ENCODE data around the gene SDCBP2. TPM values are rescaled to one million over a fixed set of nuclear protein-coding genes. Genes with fewer than 3 reads are reported as not detected.

The SDCBP2 gene
- total RNA-seq, 2 donors from 2014 or later, result 1.8 to 14.3 TPM

DNA sequence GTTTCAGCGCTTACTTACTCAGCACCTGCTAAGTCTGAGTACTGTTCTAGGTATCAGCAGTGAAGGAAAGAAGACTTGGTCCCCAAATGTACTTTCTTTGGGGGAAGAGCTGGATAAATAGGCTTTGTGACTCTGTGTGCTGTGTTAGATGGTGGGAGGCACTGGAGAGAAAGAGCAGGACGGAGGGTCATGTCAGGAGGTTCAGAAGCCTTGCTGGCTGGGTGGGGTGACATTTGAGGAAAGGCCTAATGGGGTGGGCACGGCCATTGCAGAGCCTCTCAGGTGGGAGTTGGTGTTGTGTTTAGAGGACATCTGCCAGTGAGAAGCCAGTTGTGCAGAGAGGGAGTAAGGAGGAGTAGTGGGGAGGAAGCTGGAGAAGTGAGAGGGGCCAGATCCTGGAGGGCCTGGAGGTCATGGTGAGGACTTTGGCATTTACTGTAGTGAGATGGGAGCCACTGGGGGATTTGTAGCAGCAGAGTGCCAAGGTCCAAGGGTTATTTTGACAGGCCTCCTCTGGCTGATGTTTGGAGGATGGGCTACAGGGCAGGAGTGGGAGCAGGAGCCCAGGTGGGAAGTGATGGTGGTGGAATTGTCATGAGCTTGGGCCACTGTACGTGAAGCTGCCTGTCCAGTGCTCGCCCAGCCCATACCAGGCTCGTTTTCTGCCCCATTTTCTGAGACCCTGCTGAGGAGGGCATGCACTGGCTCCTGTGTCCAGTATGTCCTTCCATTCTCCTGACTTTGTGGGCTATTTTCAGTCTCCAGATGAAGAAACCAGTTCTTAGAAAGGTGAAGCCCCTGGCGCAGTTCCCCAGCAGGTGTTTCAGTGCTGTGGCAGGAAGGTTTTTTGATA is 886 bp downstream of the SDCBP2 start:
- Mint-ChIP-seq H3K4me1 (peaks cover 20% of the 10 kb centered on the region), H3K27ac (no peak overlapping the region), H3K36me3 (ENCODE audit: low read depth) (peaks cover 8% of the 10 kb centered on the region), H3K9me3 (no peaks in the 10 kb centered on the region), H3K4me3 (no peak overlapping the region), H3K27me3 (no peaks in the 10 kb centered on the region)
- no peak for ATAC-seq (replicated peaks)

DNA sequence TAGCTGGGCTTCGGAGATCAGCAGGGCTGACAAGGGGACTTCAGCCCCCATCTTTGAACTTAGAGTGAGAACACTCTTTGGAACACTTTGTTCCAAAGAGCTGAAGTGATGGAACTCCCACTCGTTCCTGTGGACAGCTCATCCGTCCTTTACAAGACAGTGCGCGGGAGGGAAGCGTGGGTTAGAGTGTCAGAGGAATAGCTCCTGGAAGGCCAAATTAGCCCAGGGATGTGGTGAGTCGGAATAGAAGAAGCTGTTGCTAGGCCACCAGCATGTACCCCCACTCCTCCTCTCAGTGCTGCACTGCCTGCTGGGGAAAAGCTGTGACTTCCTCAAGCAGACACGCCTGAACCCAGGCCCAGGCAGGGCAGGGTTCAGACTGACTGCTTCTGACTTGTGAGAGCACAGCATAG is 1.7 kb downstream of the SDCBP2 start:
- peaks cover 20% of the 10 kb centered on the region for H3K4me1 Mint-ChIP-seq
- H3K27ac Mint-ChIP-seq, result no peak overlapping the region
- no peaks in the 10 kb centered on the region for H3K27me3 Mint-ChIP-seq
- no peaks in the 10 kb centered on the region for H3K9me3 Mint-ChIP-seq
- no peak for ATAC-seq (replicated peaks)
- H3K4me3 Mint-ChIP-seq, result no peak overlapping the region
- peaks cover 8% of the 10 kb centered on the region for H3K36me3 Mint-ChIP-seq (ENCODE audit: low read depth)

DNA sequence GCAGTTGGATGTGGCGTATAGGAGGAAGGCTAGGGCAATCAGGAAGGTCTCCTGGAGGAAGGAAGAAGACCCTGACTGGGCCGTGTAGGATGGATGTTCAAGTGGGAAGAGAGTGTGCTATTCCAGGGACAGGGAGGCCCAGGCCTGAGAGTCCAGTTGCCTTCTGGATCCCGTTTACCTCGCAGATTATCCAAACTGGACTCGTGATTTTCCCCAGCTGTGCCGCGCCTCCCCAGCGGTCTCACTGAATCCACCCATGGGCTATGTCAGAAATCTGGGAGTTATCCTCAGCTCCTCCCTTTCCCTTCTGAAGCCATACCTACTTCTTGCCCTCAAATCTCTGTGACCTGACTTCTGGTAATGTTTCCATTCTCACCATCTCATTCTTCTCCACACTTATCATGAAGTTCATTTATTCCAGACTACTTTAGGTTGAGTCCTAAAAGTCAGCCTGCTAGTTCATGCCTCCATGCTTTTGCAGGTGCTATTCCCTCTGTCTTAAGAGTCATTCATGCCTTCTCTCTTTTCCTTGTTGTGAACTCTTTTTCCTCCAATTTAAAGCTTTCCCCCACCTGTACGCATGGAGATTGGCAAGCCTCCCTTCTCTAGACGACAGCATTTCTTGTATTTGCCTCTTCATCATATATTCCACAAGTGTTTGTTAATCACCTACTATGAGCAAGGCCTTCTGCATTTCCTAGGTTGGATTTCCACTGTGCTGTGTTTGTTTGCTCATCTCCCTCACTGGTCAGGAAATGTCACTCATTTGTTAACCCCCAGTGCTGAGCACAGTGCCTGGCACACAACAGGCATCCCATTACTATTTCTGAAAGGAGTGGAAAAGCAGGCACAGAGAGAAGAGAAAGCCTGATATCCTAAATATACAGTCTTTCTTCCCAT is 2.7 kb downstream of the SDCBP2 start:
- H3K27ac Mint-ChIP-seq, result no peak overlapping the region
- H3K4me1 Mint-ChIP-seq, result peaks cover 18% of the 10 kb centered on the region
- ATAC-seq (replicated peaks), result peak; percentile 34
- H3K36me3 Mint-ChIP-seq (ENCODE audit: low read depth), result peaks cover 5% of the 10 kb centered on the region
- no peak overlapping the region for H3K4me3 Mint-ChIP-seq
- H3K27me3 Mint-ChIP-seq, result no peaks in the 10 kb centered on the region
- H3K9me3 Mint-ChIP-seq, result no peaks in the 10 kb centered on the region

DNA sequence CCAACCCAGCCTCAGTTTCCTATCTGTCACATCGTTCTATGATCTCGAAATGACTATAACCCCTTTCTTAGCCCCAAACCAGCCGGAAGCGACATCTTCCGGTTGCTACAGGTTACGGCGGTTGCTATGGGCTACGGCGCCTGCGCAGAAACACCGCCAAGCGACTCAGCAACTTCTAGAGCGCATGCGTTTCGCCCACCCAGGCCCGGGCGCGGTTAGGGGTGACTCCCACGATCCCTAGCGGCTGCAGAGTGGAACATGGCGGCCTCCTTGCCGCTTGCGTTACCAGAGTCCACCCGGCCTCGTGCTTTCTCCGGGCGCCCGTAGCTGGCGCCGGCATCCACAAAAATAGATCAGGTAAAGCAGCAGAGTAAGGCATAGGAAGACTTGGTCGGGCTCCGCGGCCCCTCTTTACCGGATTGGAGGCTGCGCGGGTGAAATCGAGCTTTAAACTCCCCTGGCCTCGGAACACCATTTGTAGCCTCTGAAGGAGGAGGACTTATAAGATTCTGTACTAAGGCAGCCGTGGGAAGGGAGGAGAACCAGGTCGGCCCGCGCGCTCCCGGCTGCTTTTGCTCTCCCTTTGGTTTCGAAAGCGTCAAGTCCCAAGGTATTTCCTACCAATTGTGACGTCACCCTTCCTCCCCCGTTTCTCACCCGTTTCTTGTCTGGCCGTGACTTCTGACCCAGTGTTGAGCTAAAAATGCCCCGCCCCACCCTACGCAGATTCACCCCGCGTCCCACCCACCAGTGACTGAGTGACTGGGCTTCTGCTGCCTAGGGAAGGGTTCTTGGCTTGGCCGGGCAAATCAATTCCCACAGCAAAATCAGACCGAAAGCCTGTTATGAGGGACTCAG is 3.5 kb downstream of the SDCBP2 start:
- H3K36me3 Mint-ChIP-seq (ENCODE audit: low read depth), result no peaks in the 10 kb centered on the region
- peaks cover 13% of the 10 kb centered on the region for H3K4me1 Mint-ChIP-seq
- no peak overlapping the region for H3K27ac Mint-ChIP-seq
- no peaks in the 10 kb centered on the region for H3K9me3 Mint-ChIP-seq
- ATAC-seq (replicated peaks), result peak; percentile 82
- H3K4me3 Mint-ChIP-seq, result no peak overlapping the region
- H3K27me3 Mint-ChIP-seq, result no peaks in the 10 kb centered on the region

DNA sequence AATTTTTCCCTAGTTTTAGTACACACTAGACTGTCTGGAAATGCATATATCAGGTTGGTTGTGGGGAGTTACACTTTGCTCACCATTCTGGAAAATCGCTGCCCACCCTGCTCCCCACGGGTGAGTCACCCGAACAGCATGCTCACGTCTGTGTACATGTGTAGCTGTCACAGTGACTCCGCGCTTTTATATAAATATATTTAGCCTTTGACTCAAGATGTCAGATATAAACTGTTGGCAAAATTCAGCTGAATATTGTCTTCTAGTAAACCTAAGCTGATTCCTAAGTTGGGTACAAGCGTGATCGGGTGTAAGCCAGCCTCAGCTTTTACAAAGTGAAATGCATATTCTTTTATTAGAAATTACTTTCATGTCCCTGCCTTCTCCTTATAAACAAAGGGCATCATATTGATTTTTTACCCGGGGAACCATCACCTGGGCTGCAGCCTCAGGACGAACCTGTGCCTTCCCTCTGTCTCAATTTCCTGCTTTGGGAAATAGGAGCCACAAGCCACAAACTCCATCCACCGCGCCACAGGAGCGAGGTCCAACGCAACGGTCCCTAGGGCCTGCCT is 4.3 kb downstream of the SDCBP2 start:
- H3K36me3 Mint-ChIP-seq (ENCODE audit: low read depth), result no peaks in the 10 kb centered on the region
- H3K9me3 Mint-ChIP-seq, result no peaks in the 10 kb centered on the region
- no peak for ATAC-seq (replicated peaks)
- no peak overlapping the region for H3K27ac Mint-ChIP-seq
- H3K4me3 Mint-ChIP-seq, result no peak overlapping the region
- H3K4me1 Mint-ChIP-seq, result peaks cover 8% of the 10 kb centered on the region
- no peaks in the 10 kb centered on the region for H3K27me3 Mint-ChIP-seq

DNA sequence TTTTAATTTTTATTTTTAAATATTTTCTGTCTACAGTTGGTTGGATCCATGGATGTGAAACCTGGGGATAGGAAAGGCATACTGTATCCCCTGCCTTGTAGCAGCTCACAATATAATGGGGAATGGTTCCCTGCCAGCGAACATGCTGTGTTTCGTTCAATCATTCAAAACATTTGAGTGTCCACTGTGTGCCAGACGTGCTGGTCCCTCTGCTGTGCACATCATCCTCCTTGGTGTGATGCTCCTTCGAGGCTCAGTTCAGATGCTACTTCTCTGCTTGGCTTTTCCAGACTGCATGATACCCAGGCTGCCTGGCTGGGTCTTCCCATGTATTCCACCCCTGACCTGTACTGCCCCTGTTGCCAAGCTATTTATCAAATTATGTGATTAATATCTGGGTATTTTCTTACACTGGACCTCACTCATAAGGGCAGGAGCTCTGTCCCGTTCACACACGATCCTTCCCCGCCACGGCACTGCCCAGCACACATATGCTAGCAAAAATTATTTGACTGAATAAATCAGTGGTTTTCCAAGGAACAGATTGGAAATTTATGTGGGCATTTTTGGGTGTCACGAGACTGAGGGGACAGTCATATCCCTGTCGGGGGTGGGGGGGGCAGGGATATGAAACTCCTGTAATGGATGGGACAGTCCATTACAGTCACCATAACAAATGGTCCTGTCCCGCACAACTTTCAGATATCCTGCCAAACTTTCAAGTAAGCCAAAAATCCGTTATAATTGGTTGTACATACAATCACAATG is 4.9 kb downstream of the SDCBP2 start:
- no peaks in the 10 kb centered on the region for H3K36me3 Mint-ChIP-seq (ENCODE audit: low read depth)
- ATAC-seq (replicated peaks), result no peak
- H3K4me3 Mint-ChIP-seq, result no peak overlapping the region
- peaks cover 8% of the 10 kb centered on the region for H3K4me1 Mint-ChIP-seq
- H3K27ac Mint-ChIP-seq, result no peak overlapping the region
- H3K27me3 Mint-ChIP-seq, result no peaks in the 10 kb centered on the region
- no peaks in the 10 kb centered on the region for H3K9me3 Mint-ChIP-seq

DNA sequence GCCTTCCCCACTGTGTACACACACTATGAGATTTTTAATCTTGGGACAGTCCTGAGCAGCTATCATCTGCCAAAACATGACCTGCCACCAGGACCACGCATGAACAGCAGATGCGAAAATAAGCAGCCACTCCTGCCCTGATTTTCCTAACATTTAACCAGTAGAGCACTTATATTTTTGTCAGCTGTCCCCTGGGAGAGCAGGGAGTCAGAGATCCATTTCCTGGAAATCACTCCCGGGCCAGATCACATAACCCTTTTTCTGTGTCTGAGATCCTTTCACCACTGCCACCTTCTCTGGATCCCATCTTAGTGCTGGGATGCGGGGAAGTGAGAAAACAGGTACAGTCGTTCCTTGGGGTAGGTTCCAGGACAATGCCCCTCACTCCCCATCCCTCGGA is 5.7 kb downstream of the SDCBP2 start:
- Mint-ChIP-seq H3K4me3 (no peak overlapping the region), H3K9me3 (no peaks in the 10 kb centered on the region), H3K27ac (no peak overlapping the region), H3K27me3 (no peaks in the 10 kb centered on the region), H3K4me1 (peaks cover 8% of the 10 kb centered on the region), H3K36me3 (ENCODE audit: low read depth) (no peaks in the 10 kb centered on the region)
- no peak for ATAC-seq (replicated peaks)

DNA sequence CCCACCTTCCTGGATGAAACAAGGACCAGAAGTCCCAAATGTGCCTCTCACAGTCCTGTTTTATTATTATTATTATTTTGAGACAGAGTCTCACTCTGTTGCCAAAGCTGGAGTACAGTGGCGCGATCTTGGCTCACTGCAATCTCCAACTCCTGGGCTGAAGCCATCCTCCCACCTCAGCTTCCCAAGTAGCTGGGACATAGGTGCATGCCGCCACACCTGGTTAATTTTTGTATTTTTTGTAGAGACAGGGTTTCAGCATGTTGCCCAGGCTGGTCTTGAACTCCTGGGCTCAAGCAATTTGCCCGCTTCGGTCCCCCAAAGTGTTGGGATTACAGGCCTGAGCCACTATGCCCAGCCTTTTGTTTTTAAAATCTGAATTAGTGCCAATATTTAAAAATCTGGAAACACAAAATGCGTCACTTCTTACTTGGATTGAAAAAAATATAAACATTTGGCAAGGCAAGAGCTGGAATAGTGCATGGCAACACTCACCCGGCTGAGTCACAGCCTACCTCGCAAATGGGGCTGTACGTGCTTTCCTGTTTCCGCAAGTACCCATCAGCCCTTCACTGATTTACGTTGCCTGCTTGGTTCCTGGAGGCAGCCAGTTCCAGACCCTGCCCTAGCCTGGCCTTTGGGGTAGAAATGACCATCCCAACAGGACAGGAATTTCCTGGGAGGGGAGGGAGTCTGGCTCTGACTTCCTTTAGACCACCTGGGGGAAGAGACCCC is 6.3 kb downstream of the SDCBP2 start:
- peaks cover 8% of the 10 kb centered on the region for H3K4me1 Mint-ChIP-seq
- ATAC-seq (replicated peaks), result no peak
- no peak overlapping the region for H3K4me3 Mint-ChIP-seq
- no peaks in the 10 kb centered on the region for H3K36me3 Mint-ChIP-seq (ENCODE audit: low read depth)
- H3K9me3 Mint-ChIP-seq, result no peaks in the 10 kb centered on the region
- H3K27me3 Mint-ChIP-seq, result no peaks in the 10 kb centered on the region
- no peak overlapping the region for H3K27ac Mint-ChIP-seq

DNA sequence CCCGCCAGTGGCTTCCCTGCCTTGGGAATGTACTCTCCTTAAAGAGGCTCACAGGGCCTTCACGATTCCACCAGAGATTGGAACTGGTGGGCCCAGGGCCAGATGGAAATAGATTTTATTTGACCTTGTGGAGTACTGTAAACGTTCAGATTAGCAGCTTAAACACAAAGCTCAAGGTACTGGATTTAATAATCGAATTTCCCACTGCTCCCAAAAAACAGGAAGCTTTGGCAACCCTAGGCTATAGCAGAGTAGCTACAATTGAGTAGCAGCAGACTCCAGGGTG is 7.3 kb downstream of the SDCBP2 start:
- peaks cover 6% of the 10 kb centered on the region for H3K4me1 Mint-ChIP-seq
- H3K4me3 Mint-ChIP-seq, result no peak overlapping the region
- no peak for ATAC-seq (replicated peaks)
- H3K27ac Mint-ChIP-seq, result peak overlapping the region; percentile 41
- no peaks in the 10 kb centered on the region for H3K27me3 Mint-ChIP-seq
- no peaks in the 10 kb centered on the region for H3K36me3 Mint-ChIP-seq (ENCODE audit: low read depth)
- H3K9me3 Mint-ChIP-seq, result no peaks in the 10 kb centered on the region

DNA sequence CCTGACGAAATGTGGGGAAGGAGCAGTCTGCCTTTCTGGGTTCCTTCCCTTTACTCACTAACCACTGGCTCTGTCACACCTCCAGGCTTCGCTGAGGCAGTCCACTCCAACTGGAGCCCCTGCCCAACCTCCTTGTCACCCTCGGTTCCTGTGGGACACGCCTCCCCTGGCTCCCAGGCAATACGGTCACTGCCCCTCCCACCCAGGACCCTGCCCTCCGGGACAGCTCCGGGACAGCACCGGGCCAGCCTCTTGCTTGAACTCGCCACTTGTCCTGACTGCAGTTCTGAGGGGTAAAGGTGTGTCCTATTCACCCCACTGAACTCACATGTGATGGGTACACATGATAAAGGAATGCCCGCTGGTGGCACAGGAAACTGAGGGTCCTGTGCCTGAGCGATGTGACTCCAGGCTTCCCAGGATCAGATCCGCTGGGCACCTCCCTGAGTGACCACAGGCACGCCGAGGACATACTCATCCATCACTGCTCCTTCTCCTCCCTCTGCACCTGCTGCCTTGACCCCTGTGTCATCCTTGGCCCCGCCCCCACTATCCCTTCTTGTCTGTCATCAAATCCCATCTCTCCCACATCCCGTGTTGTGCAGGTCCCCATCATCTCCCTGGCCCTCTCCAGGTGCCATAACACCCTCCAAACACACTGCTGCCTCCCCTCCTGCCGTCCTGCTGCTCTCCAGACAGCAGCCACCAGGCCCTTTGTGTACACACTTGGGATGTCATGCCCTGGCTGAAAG is 7.9 kb downstream of the SDCBP2 start:
- Mint-ChIP-seq H3K27me3 (no peaks in the 10 kb centered on the region), H3K27ac (peak overlapping the region; percentile 41), H3K4me1 (peaks cover 6% of the 10 kb centered on the region), H3K36me3 (ENCODE audit: low read depth) (no peaks in the 10 kb centered on the region), H3K4me3 (no peak overlapping the region), H3K9me3 (no peaks in the 10 kb centered on the region)
- ATAC-seq (replicated peaks), result no peak

DNA sequence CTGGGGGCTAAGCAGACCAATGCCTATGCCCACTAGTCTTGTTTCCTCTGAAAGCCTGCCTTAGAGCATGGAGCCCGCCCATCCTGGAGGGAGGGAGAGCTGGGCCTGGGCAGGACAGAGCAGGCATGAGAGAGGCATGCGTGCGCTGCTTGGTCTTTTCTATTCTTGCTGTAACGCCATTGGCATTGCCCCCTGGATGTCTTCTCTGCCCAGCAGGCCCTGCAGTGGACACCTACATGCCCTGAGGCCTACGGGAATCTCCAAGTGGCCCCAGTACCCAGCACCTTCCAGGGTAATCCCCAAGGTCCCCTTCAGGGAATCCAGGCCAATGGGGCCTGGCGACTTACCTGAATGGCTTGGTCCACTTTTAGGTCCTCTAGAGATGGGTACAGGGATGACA is 8.9 kb downstream of the SDCBP2 start:
- ATAC-seq (replicated peaks), result no peak
- no peaks in the 10 kb centered on the region for H3K27me3 Mint-ChIP-seq
- H3K4me1 Mint-ChIP-seq, result peaks cover 6% of the 10 kb centered on the region
- no peaks in the 10 kb centered on the region for H3K9me3 Mint-ChIP-seq
- no peak overlapping the region for H3K27ac Mint-ChIP-seq
- no peak overlapping the region for H3K4me3 Mint-ChIP-seq
- no peaks in the 10 kb centered on the region for H3K36me3 Mint-ChIP-seq (ENCODE audit: low read depth)

DNA sequence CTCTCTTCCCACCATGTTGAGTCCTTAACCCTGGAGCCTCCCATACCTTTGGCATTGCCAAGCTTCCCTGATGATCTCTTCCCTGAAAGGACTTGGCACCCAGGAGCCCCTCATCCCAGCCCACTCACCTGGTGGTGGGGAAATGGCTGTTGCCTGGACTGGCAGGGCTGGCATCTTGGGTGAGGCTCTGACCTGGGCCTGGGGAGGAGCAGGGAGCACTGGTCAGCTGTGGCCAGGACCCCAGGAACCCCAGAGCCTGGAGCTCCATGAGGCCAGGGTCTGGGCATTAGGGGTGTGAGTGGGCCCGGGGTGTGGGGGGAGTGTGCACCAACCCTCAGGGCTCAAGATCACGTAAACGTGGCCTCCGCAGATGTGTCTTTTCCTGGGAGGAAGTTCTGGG is 9.5 kb downstream of the SDCBP2 start:
- peaks cover 6% of the 10 kb centered on the region for H3K4me1 Mint-ChIP-seq
- no peak for ATAC-seq (replicated peaks)

More for the DNA sequence above, 9.5 kb downstream of the SDCBP2 start:
- Mint-ChIP-seq H3K27ac (no peak overlapping the region), H3K27me3 (no peaks in the 10 kb centered on the region), H3K36me3 (ENCODE audit: low read depth) (no peaks in the 10 kb centered on the region), H3K9me3 (no peaks in the 10 kb centered on the region), H3K4me3 (no peak overlapping the region)

Data from activated T-helper 17 cell treated with anti-CD3 and anti-CD28 coated beads, Interleukin-2, amount 50 U/mL, for 72 hours (primary cell).